ENCODE measurements around the gene TBC1D22B.
"Not testable (repeated sequence)": the region's sequence is repeated elsewhere in the genome, so short reads cannot be mapped to it uniquely, and the experiment has no call there.

The TBC1D22B gene

GRCh38 chr6:37304766-37305165 is 47.2 kb downstream of the TBC1D22B start:
- no peak for DNase-seq

GRCh38 chr6:37305841-37306425 is 48.4 kb downstream of the TBC1D22B start:
- DNase-seq, result no peak

GRCh38 chr6:37306624-37307222 is 49.2 kb downstream of the TBC1D22B start:
- DNase-seq, result no peak

- DNase-seq, result not testable (repeated sequence)
Measured at GRCh38 chr6:37307484-37307883, 49.9 kb downstream of the TBC1D22B start.

- DNase-seq, result peak; percentile 67
Measured at GRCh38 chr6:37308069-37308815, 50.7 kb downstream of the TBC1D22B start.

GRCh38 chr6:37309046-37309445 is 51.5 kb downstream of the TBC1D22B start:
- DNase-seq, result no peak

GRCh38 chr6:37309692-37310091 is 52.1 kb downstream of the TBC1D22B start:
- DNase-seq, result no peak

- DNase-seq, result no peak
Measured at GRCh38 chr6:37310966-37311365, 53.4 kb downstream of the TBC1D22B start.

GRCh38 chr6:37311741-37312473 is 54.3 kb downstream of the TBC1D22B start:
- DNase-seq, result no peak

GRCh38 chr6:37313723-37314486 is 56.3 kb downstream of the TBC1D22B start:
- no peak for DNase-seq

- peak; percentile 75 for DNase-seq
Measured at GRCh38 chr6:37314487-37315156, 57.0 kb downstream of the TBC1D22B start.

GRCh38 chr6:37315157-37315515 is 57.6 kb downstream of the TBC1D22B start:
- DNase-seq, result no peak

GRCh38 chr6:37316071-37316470 is 58.5 kb downstream of the TBC1D22B start:
- peak; percentile 93 for DNase-seq

- DNase-seq, result no peak
Measured at GRCh38 chr6:37317312-37318038, 59.9 kb downstream of the TBC1D22B start.

- peak; percentile 37 for DNase-seq
Measured at GRCh38 chr6:37319156-37319555, 61.6 kb downstream of the TBC1D22B start.

GRCh38 chr6:37319856-37320480 is 62.4 kb downstream of the TBC1D22B start:
- DNase-seq, result no peak

- DNase-seq, result no peak
Measured at GRCh38 chr6:37320646-37321045, 63.1 kb downstream of the TBC1D22B start.

- DNase-seq, result no peak
Measured at GRCh38 chr6:37321101-37321500, 63.5 kb downstream of the TBC1D22B start.

GRCh38 chr6:37321516-37322415 is 64.2 kb downstream of the TBC1D22B start:
- DNase-seq, result no peak

GRCh38 chr6:37323580-37323979 is 66.0 kb downstream of the TBC1D22B start:
- peak; percentile 58 for DNase-seq
